ENCODE data around the gene GRK3. TPM values are rescaled to one million over a fixed set of nuclear protein-coding genes. Genes with fewer than 3 reads are reported as not detected.
"Not testable (repeated sequence)": the region's sequence is repeated elsewhere in the genome, so short reads cannot be mapped to it uniquely, and the experiment has no call there.

Gene GRK3
- total and polyA plus RNA-seq, 2 of the 4 experiments (the other 2 are of a cell fraction): 0.58 to 1.6 TPM

GRCh38 chr22:25551396-25551795, 13.1 kb upstream of the GRK3 start:
- TF ChIP-seq RCOR1 (IDR thresholded peaks at IDR 0.05; ENCODE audit: insufficient replicate concordance, low read length) (no peak), RFX5 (IDR thresholded peaks at IDR 0.05; ENCODE audit: low read depth, low read length) (no peak), RAD21 (IDR thresholded peaks at IDR 0.05; ENCODE audit: low read length) (no peak), POLR2A (IDR thresholded peaks at IDR 0.05; ENCODE audit: low read depth, low read length) (no peak), BHLHE40 (IDR thresholded peaks at IDR 0.05; ENCODE audit: low read depth, low read length) (no peak), NFE2L2 (IDR thresholded peaks at IDR 0.05; ENCODE audit: low read depth, low read length) (no peak), MAFK (IDR thresholded peaks at IDR 0.05; ENCODE audit: low read depth, low read length) (no peak), CEBPB (IDR thresholded peaks at IDR 0.05; ENCODE audit: low read depth, low read length) (no peak), CTCF (conservative IDR thresholded peaks at IDR 0.05; ENCODE audit: low read depth, low read length) (no peak), MXI1 (IDR thresholded peaks at IDR 0.05; ENCODE audit: borderline replicate concordance, low read depth, low read length) (no peak)
- H3K27me3 ChIP-seq (ENCODE audit: control insufficient read depth, insufficient read depth, low read length): peaks cover 1% of the 10 kb centered on the region; the same call in 1 of the 2 replicates
- no peak overlapping the region for H3K14ac ChIP-seq (replicated peaks; ENCODE audit: low read depth, low read length)
- no peak overlapping the region for H4K91ac ChIP-seq (ENCODE audit: insufficient read depth, low read depth, low read length)
- no peak overlapping the region for H3K4me3 ChIP-seq (ENCODE audit: insufficient read depth, low read depth, low read length)
- H2AK5ac ChIP-seq (ENCODE audit: low read depth, low read length): no peak overlapping the region
- H3K27ac ChIP-seq (ENCODE audit: insufficient read depth, low read length): no peak overlapping the region
- H3K18ac ChIP-seq (ENCODE audit: low read depth, low read length): no peak overlapping the region
- ChIA-PET POLR2A (ENCODE audit: unreplicated experiment) (no interaction called here), CTCF (no interaction called here)
- no peaks in the 10 kb centered on the region for H4K20me1 ChIP-seq (ENCODE audit: insufficient read depth, low read length)
- in situ Hi-C loops (cut with MboI; ENCODE audit: low sequenced_read_pairs) (no loop called here), dilution Hi-C loops (cut with HindIII; ENCODE audit: low sequenced_read_pairs, unreplicated experiment) (no loop called here), intact Hi-C loops (cut with micrococcal nuclease) (no loop called here)
- H2AK9ac ChIP-seq (replicated peaks; ENCODE audit: low read depth, low read length, poor library complexity): no peak overlapping the region
- DNase-seq (no peak), ATAC-seq (ENCODE audit: low read depth) (no peak)
- H3K4ac ChIP-seq (ENCODE audit: low read depth, low read length): no peak overlapping the region
- no peak overlapping the region for H3K56ac ChIP-seq (ENCODE audit: extremely low read depth, insufficient read depth, low read length)
- H4K8ac ChIP-seq (ENCODE audit: low read depth in 2 of 2, low read length in 2 of 2): no peak overlapping the region
- H2BK15ac ChIP-seq (ENCODE audit: low read depth, low read length): no peak overlapping the region
- H3K79me1 ChIP-seq (ENCODE audit: low read depth in 1 of 2, low read length in 2 of 2): no peaks in the 10 kb centered on the region
- no peak overlapping the region for H2AFZ ChIP-seq (replicated peaks; ENCODE audit: low read length, poor library complexity)
- WGBS, 2 experiments (ENCODE audit: extremely low coverage in 2 of 2, insufficient read length in 1 of 2): no CpG with 5 or more reads among the region's 1 CpG
- H3K23ac ChIP-seq (ENCODE audit: low read depth, low read length): no peak overlapping the region
- H3K4me1 ChIP-seq (ENCODE audit: control insufficient read depth, insufficient read depth, low read length): no peaks in the 10 kb centered on the region
- H4K5ac ChIP-seq (ENCODE audit: low read depth, low read length): no peak overlapping the region
- no peak overlapping the region for H2BK20ac ChIP-seq (ENCODE audit: low read depth, low read length)
- no peaks in the 10 kb centered on the region for H3K36me3 ChIP-seq (ENCODE audit: control insufficient read depth, insufficient read depth, low read length)
- no peak overlapping the region for H2BK5ac ChIP-seq (ENCODE audit: low read depth, low read length, poor library complexity, severe bottlenecking)
- no peak overlapping the region for H2BK120ac ChIP-seq (ENCODE audit: low read depth, low read length)
- H3K9me1 ChIP-seq (ENCODE audit: insufficient read depth, low read length): no peaks in the 10 kb centered on the region
- no peak overlapping the region for H3K9ac ChIP-seq (ENCODE audit: low read depth, low read length)
- no peak overlapping the region for H3K4me2 ChIP-seq (ENCODE audit: low read depth, low read length)
- no peaks in the 10 kb centered on the region for H3K9me3 ChIP-seq (ENCODE audit: control insufficient read depth, insufficient read depth, low read length)
- BruUV-seq (replicated peaks): no TSS peak

- H3K9ac ChIP-seq (ENCODE audit: low read depth, low read length); H2AK5ac ChIP-seq (ENCODE audit: low read depth, low read length); H2BK120ac ChIP-seq (ENCODE audit: low read depth, low read length); H2BK5ac ChIP-seq (ENCODE audit: low read depth, low read length, poor library complexity, severe bottlenecking); H3K36me3 ChIP-seq (ENCODE audit: control insufficient read depth, insufficient read depth, low read length); H3K4ac ChIP-seq (ENCODE audit: low read depth, low read length); H3K4me3 ChIP-seq (ENCODE audit: insufficient read depth, low read depth, low read length); H2AFZ ChIP-seq (replicated peaks; ENCODE audit: low read length, poor library complexity); H2BK15ac ChIP-seq (ENCODE audit: low read depth, low read length); dilution Hi-C loops (cut with HindIII; ENCODE audit: low sequenced_read_pairs, unreplicated experiment); H3K27ac ChIP-seq (ENCODE audit: insufficient read depth, low read length); H4K20me1 ChIP-seq (ENCODE audit: insufficient read depth, low read length); intact Hi-C loops (cut with micrococcal nuclease); H3K4me1 ChIP-seq (ENCODE audit: control insufficient read depth, insufficient read depth, low read length); BruUV-seq (replicated peaks); H3K79me1 ChIP-seq (ENCODE audit: low read depth in 1 of 2, low read length in 2 of 2); H4K8ac ChIP-seq (ENCODE audit: low read depth in 2 of 2, low read length in 2 of 2); H3K9me1 ChIP-seq (ENCODE audit: insufficient read depth, low read length); CTCF ChIA-PET; POLR2A ChIA-PET (ENCODE audit: unreplicated experiment); H3K23ac ChIP-seq (ENCODE audit: low read depth, low read length); ATAC-seq (ENCODE audit: low read depth); H2AK9ac ChIP-seq (replicated peaks; ENCODE audit: low read depth, low read length, poor library complexity); H3K27me3 ChIP-seq (ENCODE audit: control insufficient read depth, insufficient read depth, low read length); H3K9me3 ChIP-seq (ENCODE audit: control insufficient read depth, insufficient read depth, low read length); H3K4me2 ChIP-seq (ENCODE audit: low read depth, low read length); in situ Hi-C loops (cut with MboI; ENCODE audit: low sequenced_read_pairs); H3K14ac ChIP-seq (replicated peaks; ENCODE audit: low read depth, low read length); H2BK20ac ChIP-seq (ENCODE audit: low read depth, low read length); H3K18ac ChIP-seq (ENCODE audit: low read depth, low read length); H4K5ac ChIP-seq (ENCODE audit: low read depth, low read length); H4K91ac ChIP-seq (ENCODE audit: insufficient read depth, low read depth, low read length); H3K56ac ChIP-seq (ENCODE audit: extremely low read depth, insufficient read depth, low read length): not testable (repeated sequence)
- no CpG with 5 or more reads among the region's 1 CpG for WGBS, 2 experiments (ENCODE audit: extremely low coverage in 2 of 2, insufficient read length in 1 of 2)
- DNase-seq: peak; percentile 36
These were observed 12.1 kb upstream of the GRK3 start for GRCh38 chr22:25552405-25552804.

All from IMR-90 (cell line).